C4-2B (cell line): ENCODE data around the gene TGM4.
A peak's percentile ranks its signal among the peaks of the same experiment; 100 is the strongest.

Experiments
- H3K27ac ChIP-seq: fragments of 450-650 bp; 2 replicates; pipeline ENCODE4 v1.5.1; 2017
- ZFX ChIP-seq: fragments of 450-650 bp; IDR thresholded peaks from 2 replicates; pipeline ENCODE4 v1.6.1; 2017
- TF ChIP-seq, protein P1 (sequence below): fragments of 450-650 bp; conservative IDR thresholded peaks from 2 replicates; pipeline ENCODE4 v1.5.1; 2017; ENCODE audit warnings: mild to moderate bottlenecking

The TGM4 gene

DNA sequence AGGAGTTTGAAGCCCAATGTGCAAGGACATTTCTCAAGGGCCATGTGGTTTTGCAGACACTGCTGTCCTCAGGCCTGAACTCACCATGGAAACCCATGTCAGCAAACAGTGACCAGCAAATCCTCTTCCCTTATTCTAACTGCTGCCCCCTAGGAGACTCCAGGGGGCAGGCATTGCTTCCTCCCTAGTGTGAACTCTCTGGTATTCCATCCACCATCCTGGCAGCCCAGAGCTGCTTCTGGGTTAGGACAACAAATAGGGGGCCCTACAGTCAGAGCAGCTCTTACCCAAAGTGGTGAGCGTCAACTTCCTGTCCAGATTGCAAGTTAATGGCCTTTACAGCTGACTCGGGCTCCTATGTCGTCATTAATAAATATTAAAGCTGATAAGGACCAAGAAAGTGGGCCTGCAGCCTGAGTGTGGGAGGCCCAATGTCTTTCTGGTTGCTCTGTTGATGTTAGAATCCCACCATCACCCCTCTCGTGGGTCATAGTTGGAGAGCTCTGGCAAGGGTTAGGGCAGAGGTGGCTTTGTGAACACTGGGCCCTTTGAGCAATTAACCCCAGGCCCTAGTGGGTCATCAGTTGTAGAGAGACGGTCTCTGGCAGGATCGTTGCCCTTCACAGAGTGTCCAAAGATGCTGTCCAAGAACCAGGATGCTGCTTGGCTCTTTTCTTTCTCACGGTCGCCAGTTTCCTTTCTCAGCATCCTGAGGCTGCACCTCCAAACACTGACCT is 41.5 kb downstream of the TGM4 start:
- H3K27ac ChIP-seq, result no peak overlapping the region
- TF ChIP-seq, protein P1, sequence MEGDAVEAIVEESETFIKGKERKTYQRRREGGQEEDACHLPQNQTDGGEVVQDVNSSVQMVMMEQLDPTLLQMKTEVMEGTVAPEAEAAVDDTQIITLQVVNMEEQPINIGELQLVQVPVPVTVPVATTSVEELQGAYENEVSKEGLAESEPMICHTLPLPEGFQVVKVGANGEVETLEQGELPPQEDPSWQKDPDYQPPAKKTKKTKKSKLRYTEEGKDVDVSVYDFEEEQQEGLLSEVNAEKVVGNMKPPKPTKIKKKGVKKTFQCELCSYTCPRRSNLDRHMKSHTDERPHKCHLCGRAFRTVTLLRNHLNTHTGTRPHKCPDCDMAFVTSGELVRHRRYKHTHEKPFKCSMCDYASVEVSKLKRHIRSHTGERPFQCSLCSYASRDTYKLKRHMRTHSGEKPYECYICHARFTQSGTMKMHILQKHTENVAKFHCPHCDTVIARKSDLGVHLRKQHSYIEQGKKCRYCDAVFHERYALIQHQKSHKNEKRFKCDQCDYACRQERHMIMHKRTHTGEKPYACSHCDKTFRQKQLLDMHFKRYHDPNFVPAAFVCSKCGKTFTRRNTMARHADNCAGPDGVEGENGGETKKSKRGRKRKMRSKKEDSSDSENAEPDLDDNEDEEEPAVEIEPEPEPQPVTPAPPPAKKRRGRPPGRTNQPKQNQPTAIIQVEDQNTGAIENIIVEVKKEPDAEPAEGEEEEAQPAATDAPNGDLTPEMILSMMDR, result no peak
- TF ChIP-seq ZFX, result no peak

DNA sequence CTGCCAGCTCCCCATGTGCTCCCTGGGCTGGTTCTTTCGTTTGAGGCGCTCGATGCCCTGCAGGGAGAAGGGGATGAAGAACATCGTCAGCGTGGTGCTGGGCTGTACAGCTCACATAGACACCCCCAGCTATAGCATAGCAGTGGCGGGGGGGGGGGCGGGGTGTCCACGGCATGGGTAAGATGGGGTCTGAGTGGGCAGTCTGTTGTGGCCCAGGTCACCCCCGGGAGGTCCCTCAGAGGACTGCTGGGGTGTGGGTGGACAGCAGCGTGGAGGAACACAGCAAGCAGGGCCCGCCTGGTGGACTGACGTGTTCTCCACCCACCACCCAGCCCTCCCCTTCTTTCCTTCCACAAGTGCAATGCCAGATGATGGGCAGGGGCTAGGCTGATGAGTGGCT is 43.7 kb downstream of the TGM4 start:
- no peak overlapping the region for H3K27ac ChIP-seq
- TF ChIP-seq, protein P1, result no peak
- no peak for TF ChIP-seq ZFX

DNA sequence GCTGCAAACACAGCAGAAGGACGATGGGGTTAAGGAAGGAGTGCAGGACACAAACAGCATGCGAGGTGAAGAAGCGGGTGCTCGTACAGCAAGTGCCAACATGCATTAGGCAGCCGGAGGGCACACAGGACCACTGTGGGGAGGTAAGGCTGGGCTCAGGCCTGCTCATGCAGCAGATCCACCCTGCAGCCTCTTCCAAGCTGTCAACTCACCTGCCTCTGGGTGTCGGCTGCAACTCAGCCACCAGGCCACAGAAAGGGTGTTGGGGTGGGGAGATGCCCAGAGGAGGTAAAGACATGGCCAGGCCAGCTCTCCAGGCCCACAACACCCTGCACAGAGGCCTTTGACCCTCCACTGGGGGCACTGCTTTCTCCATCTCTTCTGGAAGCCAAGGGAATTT is 44.2 kb downstream of the TGM4 start:
- no peak for TF ChIP-seq ZFX
- TF ChIP-seq, protein P1, result no peak
- H3K27ac ChIP-seq, result no peak overlapping the region

DNA sequence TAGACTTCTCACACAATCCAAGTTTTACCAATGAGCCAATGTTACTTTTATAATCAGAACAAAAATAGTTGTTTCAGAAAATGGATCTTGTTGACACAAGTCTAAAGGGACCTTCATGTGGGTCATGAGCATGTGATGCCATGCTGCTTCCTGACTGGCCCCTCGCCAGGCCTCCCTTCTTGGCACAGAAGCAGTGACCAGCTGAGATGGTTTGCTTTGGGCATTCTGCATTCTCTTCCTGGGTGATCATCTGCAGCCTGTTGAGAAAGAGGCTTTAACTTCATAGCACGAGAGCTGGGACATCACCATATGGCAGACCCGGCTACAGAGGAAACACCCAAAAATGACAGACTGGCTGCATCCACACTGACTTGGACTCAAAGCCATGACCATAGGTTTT is 45.7 kb downstream of the TGM4 start:
- no peak overlapping the region for H3K27ac ChIP-seq
- TF ChIP-seq, protein P1, result no peak
- TF ChIP-seq ZFX, result no peak

DNA sequence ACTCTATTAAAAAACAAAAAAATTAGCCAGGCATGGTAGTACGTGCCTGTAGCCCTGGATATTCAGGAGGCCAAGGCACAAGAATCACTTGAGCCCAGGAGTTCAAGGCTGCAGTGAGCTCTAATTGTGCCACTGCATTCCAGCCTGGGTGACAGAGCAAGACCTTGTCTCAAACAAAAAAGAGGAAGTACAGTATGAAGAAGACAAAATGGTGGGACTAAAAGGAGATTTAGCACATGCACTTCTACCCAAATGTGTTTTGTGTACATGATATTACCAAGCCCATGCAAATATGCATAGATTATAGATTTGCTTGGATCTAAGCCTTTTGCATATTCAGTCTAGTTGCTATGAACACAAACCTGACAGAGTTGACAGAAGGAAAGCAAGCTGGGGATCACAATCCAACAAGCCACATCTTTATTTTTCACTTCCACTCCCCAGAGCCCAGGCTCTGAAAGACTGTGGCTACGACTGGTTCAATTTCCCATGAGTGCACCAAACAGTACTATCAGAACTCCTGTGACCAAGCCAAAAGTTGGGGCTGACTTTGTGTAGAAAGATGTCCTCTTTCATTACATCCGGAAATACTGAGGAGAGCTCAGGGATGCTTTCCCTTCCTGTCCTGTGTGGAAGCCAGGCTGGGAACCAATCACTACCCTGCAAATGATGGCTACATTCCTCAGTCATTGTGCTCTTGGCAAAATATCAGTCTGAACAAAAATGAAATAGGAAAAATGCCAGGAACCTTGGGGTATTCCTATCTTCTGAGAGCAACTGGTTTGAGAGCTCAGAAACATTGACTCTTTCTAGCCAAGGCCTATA is 49.4 kb downstream of the TGM4 start:
- TF ChIP-seq ZFX, result no peak
- H3K27ac ChIP-seq, result no peak overlapping the region

DNA sequence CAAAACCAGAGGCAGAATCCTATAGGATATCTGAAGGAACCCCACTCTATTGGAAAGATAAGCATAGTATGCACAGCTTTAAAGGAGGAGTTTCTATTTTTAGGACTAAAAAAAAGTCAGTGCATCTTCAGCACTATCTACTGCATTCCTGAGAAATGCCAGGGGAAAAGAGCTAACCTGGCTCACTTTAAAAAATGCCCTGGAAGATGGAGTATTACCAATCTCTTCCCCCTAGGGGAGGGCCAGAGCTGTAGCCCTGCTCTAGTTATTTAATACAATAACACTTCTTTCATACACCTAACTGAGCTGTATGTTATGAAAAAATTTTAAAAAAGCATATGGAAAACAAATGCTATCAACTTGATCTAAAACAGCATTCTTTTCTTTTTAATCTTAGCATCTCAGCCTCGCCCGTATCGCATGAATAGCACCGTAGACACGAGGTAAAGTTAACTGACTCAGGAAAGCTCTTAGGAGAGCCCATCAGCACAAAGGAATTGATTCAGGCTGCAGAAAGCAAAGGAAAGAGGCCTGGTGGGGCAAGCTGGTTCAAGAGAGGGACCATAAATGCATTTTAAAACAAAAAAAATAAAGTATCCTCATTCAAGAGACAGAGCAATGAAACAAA is 50.2 kb downstream of the TGM4 start:
- no peak overlapping the region for H3K27ac ChIP-seq
- TF ChIP-seq ZFX, result no peak
- TF ChIP-seq, protein P1, result no peak

DNA sequence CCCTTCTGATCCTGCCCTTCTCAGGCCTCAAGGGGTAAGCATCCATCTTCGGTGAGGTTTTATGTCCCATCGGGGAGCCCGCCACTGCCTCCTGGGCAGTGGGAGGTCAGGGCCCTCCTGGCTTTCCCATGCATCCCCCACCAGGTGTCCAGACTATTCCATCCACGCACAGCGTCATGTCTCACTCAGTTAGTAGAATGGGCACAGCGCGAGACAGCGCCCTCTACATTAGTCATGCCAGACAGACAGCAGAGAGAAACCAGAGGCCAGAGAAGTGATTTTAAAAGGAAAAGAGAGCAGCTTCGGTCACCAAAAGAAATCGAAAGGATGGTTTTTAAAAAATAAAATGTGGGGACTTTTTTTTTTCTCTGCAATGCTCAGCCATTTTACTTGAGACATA is 51.8 kb downstream of the TGM4 start:
- no peak for TF ChIP-seq ZFX
- TF ChIP-seq, protein P1, result 0 out of 2 replicates have a peak, but pooled peaks have one; percentile 13
- H3K27ac ChIP-seq, result no peak overlapping the region
